Ectodermal cell (in vitro differentiated cells): Measurements from ENCODE around the gene GRIA2.
"Not testable (repeated sequence)": the region's sequence is repeated elsewhere in the genome, so short reads cannot be mapped to it uniquely, and the experiment has no call there.

Experiments
- H3K27ac ChIP-seq: 2 replicates; pipeline ENCODE4 v1.7.0; 2013; ENCODE audit warnings: mild to moderate bottlenecking, low read depth, low read length; ENCODE audit not compliant: insufficient read depth, poor library complexity, severe bottlenecking
- H3K27me3 ChIP-seq: 2 replicates; pipeline ENCODE4 v1.7.0; 2013; ENCODE audit warnings: mild to moderate bottlenecking, low read length; ENCODE audit not compliant: insufficient read depth, control insufficient read depth, poor library complexity, severe bottlenecking
- H3K36me3 ChIP-seq: one replicate; pipeline ENCODE4 v1.7.0; 2013; ENCODE audit warnings: low read length; ENCODE audit not compliant: control insufficient read depth, insufficient read depth
- H3K4me1 ChIP-seq: one replicate; pipeline ENCODE4 v1.7.0; 2013; ENCODE audit warnings: low read length; ENCODE audit not compliant: control insufficient read depth, insufficient read depth
- H3K4me3 ChIP-seq: 2 replicates; pipeline ENCODE4 v1.7.0; 2013; ENCODE audit warnings: low read depth, low read length, control low read depth; ENCODE audit not compliant: insufficient read depth
- H3K9me3 ChIP-seq: 2 replicates; pipeline ENCODE4 v1.7.0; 2013; ENCODE audit warnings: mild to moderate bottlenecking, low read length, moderate library complexity; ENCODE audit not compliant: control insufficient read depth
- WGBS, 2 experiments: methylation state at CpG; one replicate each; pipeline ENCODE4 v1.1.7; 2013; ENCODE audit warnings: missing lambda C conversion rate in 2 of 2; 5-methylcytosine and 5-hydroxymethylcytosine counted together

The GRIA2 gene

DNA sequence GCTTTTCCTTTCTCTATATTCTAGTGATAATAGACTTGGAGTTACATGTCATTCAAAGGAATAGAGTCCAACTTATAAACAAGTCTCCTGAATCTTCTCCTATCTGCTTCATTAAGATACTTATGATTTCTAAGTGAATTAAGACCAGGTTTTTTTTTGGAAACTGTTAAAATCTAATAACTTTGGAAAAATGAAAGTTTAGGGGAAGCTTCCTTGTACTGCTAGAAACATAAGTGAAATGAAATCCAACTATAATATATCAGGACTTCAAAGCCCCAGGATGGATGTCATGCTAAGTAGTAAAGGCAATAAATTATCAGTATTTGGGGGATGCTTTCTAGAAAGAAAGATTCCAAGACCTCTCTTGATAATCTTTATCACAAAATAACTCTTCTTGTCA is 24.8 kb downstream of the GRIA2 start:
- H3K4me3 ChIP-seq = no peak overlapping the region
- H3K27ac ChIP-seq = no peak overlapping the region
- H3K36me3 ChIP-seq = no peaks in the 10 kb centered on the region
- peaks cover 4% of the 10 kb centered on the region for H3K4me1 ChIP-seq
- H3K9me3 ChIP-seq = no peaks in the 10 kb centered on the region
- no peaks in the 10 kb centered on the region for H3K27me3 ChIP-seq

DNA sequence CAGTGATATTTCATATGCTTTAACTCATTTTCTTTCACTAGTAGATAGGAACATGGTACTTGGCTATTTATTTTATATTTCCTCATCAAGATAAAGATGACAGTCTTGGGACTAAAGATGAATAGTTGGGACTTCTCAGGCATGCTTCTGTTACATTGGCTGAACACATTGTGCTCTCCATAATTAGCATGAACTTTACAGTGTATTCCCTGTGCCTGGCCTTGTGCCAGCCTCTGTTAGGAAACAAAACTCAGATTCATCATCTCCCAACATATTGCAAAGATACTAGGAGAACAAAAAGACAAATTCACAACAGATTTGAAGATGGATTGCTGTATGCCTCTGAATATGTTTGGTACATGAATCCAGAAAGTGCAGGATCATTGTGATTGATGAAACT is 26.4 kb downstream of the GRIA2 start:
- Histone ChIP-seq H3K9me3 (no peaks in the 10 kb centered on the region), H3K4me3 (no peak overlapping the region), H3K4me1 (peaks cover 4% of the 10 kb centered on the region), H3K27ac (no peak overlapping the region), H3K36me3 (no peaks in the 10 kb centered on the region), H3K27me3 (no peaks in the 10 kb centered on the region)

DNA sequence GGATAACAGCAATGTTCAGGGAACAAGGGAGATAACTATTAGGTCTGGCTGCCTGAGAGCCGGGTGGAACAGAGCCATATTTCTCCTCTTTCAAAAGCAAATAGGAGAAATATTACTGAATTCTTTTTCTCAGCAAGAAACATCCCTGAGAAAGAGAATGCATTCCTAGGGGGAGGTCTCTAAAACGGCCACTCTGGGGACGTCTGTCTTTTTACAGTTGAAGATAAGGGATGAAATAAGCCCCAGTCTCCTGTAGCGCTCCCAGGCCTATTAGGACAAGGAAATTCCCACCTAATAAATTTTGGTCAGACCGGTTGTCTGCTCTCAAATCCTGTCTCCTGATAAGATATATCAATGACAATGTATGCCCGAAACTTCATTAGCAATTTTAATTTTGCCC is 37.6 kb downstream of the GRIA2 start:
- 87 to 95% methylated on average over 6 of the region's 6 CpGs for WGBS, 2 experiments
- H3K36me3 ChIP-seq, H3K27me3 ChIP-seq, H3K4me3 ChIP-seq, H3K27ac ChIP-seq, H3K9me3 ChIP-seq, H3K4me1 ChIP-seq: not testable (repeated sequence)

DNA sequence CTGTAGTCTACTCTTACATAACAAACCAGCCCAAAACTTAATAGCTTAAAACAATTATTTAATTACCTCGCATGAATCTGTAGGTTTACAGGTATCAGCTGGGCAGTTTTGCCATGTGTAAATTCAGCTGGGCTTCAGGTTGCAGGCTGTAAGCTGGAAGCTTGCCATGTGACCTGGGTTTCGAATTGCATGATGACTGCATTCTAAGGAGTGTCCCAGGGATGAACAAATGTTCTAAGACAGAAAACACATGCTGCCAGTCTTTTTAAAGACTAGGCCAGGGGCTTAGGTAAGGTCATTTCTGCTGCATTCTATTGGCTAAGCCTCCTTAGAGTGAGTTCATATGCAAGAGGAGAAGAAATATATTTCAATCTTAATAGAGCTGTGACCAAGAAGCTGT is 44.8 kb downstream of the GRIA2 start:
- no peaks in the 10 kb centered on the region for H3K4me1 ChIP-seq
- H3K27ac ChIP-seq = no peak overlapping the region
- 89 to 90% methylated on average over 2 of the region's 2 CpGs for WGBS, 2 experiments
- no peaks in the 10 kb centered on the region for H3K9me3 ChIP-seq
- H3K27me3 ChIP-seq = no peaks in the 10 kb centered on the region
- H3K4me3 ChIP-seq = no peak overlapping the region
- no peaks in the 10 kb centered on the region for H3K36me3 ChIP-seq

DNA sequence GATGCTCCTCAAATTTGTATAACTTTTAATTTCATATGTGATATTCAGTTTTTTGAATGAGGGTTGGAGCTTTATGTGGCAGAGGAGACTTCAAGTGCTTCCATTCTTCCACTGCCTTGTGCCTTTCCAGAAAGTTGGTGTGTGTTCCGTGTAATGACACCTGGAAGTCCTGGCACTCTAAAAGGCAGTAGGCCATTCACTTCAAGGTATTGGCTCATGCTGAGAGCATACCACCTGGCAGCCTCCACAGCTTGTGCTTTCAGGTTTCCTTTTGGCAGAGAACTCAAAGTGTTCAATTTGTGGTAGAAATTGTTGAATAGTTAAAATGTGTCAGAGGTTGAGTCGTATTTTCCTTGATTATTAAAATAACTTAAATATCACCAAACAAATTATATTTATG is 49.6 kb downstream of the GRIA2 start:
- Histone ChIP-seq H3K27me3 (no peaks in the 10 kb centered on the region), H3K4me1 (no peaks in the 10 kb centered on the region), H3K27ac (no peak overlapping the region), H3K9me3 (no peaks in the 10 kb centered on the region), H3K4me3 (no peak overlapping the region), H3K36me3 (no peaks in the 10 kb centered on the region)
- WGBS, 2 experiments = 92 to 96% methylated on average over 1 to 2 of the region's 2 CpGs

DNA sequence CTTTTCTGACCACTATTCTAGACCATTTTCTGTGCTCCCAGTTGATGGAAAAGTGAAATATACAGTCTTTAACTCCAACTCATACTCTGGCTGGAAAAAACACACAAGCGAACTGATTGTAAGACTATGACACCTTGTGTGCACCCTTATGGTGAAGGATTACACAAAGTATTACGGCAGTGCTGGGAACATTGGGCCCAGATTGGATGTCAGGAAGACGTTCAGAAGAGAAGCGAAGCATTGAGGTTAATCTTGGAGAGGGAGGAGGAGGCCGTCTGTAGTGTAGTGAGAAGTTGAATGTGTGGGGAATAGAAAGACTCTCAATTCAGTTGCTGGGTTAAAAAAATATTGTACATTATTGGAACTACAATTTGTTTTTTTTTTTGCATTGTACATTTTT is 50.0 kb downstream of the GRIA2 start:
- H3K4me1 ChIP-seq = no peaks in the 10 kb centered on the region
- no peaks in the 10 kb centered on the region for H3K36me3 ChIP-seq
- no peaks in the 10 kb centered on the region for H3K9me3 ChIP-seq
- H3K27ac ChIP-seq = no peak overlapping the region
- no peak overlapping the region for H3K4me3 ChIP-seq
- no peaks in the 10 kb centered on the region for H3K27me3 ChIP-seq
- 89 to 96% methylated on average over 5 of the region's 5 CpGs for WGBS, 2 experiments

DNA sequence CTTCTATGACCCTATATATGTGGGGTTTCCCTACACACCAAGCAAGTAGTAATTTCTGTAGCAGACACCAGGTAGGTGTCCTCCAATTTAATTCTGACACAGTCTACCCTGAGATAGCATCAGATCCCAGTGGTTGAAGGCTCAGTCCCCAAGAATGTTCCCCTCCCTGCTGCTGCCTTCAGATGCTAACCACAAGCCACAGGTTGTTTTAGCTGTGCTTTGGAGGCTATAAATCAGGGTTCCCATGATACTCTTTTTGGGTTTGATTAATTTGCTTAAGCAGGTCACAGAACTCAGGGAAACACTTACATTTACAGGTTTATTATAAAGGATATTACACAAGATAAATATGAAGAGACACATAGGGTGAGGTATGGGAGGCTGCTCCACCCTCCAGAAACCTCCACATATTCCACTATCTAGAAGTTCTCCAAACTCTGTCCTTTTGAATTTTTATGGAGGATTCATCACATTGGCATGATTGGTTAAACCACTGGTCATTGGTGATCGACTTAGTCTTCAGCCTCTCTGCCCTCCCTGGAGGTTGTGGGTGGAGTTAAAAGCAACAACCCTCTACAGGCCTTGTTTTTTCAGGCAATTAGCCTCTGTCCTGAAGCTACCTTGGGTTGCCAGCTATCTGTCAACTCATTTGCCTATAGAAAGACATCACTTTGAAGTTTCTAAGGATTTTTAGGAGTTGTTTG is 50.8 kb downstream of the GRIA2 start:
- WGBS, 2 experiments = 50 to 71% methylated on average over 1 of the region's 1 CpG
- Histone ChIP-seq H3K27ac (no peak overlapping the region), H3K4me1 (no peaks in the 10 kb centered on the region), H3K27me3 (no peaks in the 10 kb centered on the region), H3K9me3 (no peaks in the 10 kb centered on the region), H3K36me3 (no peaks in the 10 kb centered on the region), H3K4me3 (no peak overlapping the region)

DNA sequence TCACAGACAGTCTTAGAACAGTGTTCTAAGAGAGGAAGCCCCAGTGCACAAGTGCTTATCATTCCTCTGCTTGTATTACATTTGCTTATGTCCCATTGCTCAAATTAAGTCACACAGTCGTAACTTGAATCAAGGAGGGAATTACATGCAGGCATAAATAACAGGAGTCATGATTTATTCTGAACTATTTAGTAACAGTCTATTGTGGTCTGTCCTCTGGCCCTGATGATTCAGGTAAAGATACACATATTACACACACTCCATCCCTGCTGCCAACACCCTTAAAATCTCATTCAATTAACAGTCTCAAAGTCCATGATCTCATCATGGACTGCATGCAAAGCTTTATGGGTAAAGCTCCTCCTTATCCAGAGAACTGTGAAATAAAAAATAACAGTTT is 60.1 kb downstream of the GRIA2 start:
- Histone ChIP-seq H3K4me1 (no peaks in the 10 kb centered on the region), H3K27me3 (no peaks in the 10 kb centered on the region), H3K36me3 (no peaks in the 10 kb centered on the region), H3K27ac (no peak overlapping the region), H3K4me3 (no peak overlapping the region), H3K9me3 (no peaks in the 10 kb centered on the region)
- WGBS, 2 experiments = 84 to 92% methylated on average over 1 of the region's 1 CpG

DNA sequence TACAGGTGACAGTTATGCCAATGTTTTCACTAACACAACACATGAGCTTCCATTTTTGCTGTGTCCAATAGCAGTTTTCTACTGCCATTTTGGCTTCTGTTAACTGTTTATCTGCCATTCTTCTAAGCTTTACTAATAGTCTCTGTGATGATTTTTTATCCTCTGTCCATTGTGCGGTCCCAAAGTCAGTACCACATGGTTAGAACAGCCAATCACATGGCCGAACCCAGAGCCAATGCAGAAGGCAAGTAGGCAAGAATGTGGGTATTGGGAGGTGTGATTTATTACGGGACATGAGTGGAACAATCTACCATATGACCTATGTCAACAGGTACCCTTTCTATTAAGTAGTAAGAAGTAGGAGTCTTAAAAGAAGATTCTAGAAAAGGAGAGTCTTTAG is 61.5 kb downstream of the GRIA2 start:
- Histone ChIP-seq H3K4me3 (no peak overlapping the region), H3K4me1 (no peaks in the 10 kb centered on the region), H3K27ac (no peak overlapping the region), H3K36me3 (no peaks in the 10 kb centered on the region), H3K9me3 (no peaks in the 10 kb centered on the region), H3K27me3 (no peaks in the 10 kb centered on the region)
- 88 to 96% methylated on average over 2 to 3 of the region's 3 CpGs for WGBS, 2 experiments

DNA sequence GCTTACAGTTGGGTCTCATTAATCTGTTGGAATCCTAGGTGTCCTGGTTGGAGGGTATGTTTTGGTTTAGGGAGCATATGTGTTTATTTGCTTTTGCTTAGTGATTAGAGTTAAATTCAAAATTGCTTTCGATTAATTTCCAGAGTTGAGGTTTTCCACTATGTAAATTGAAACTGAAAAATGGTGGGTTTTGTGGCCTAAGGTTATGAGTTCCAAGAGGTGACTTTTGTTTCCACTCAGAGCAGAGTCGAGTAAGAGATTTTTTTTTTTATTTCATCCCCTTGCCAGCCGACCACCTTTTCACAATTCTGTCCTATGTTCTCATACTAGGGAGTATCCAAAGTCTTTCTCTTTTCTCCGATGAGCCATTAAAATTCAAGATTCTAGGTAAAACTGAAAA is 66.9 kb downstream of the GRIA2 start:
- no peak overlapping the region for H3K27ac ChIP-seq
- no peaks in the 10 kb centered on the region for H3K36me3 ChIP-seq
- H3K4me3 ChIP-seq = no peak overlapping the region
- no peaks in the 10 kb centered on the region for H3K4me1 ChIP-seq
- no peaks in the 10 kb centered on the region for H3K27me3 ChIP-seq
- H3K9me3 ChIP-seq = no peaks in the 10 kb centered on the region
- WGBS, 2 experiments = 85 to 88% methylated on average over 1 to 4 of the region's 4 CpGs

DNA sequence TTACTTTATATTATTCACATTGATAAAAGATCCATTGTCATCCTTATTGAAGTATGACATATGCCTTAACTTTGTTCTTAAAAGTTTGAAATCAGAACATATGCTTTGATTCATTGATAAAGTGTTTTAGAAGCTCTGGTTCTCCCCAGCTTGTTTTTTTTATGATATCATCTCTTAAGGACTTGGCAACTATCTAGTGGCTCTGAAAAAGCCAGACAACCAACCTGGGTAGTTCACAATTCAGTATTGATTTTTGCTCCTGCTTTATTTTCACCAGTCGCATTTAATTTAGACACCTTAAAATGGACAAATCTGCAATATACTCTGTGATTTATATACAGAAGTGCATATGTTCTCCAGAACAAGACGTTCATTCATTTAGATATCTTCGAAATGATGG is 70.1 kb downstream of the GRIA2 start:
- Histone ChIP-seq H3K4me1 (no peaks in the 10 kb centered on the region), H3K27me3 (no peaks in the 10 kb centered on the region), H3K9me3 (no peaks in the 10 kb centered on the region), H3K27ac (no peak overlapping the region), H3K36me3 (no peaks in the 10 kb centered on the region), H3K4me3 (no peak overlapping the region)
- 95 to 98% methylated on average over 3 of the region's 3 CpGs for WGBS, 2 experiments
